NB4 (cell line): ENCODE measurements around the gene VSIG1.

ENCODE experiments used
- DNase-seq: peaks from one replicate; pipeline ENCODE4 v3.0.0; 2010; ENCODE audit warnings: low read depth
- H3K4me3 ChIP-seq: one replicate; pipeline ENCODE4 v1.5.1; 2011; ENCODE audit warnings: mild to moderate bottlenecking, low read depth, low read length, moderate library complexity
- MYC ChIP-seq: IDR thresholded peaks from 2 replicates; pipeline ENCODE4 v1.6.1; 2011; ENCODE audit warnings: low read depth, low read length
- POLR2A ChIP-seq: IDR thresholded peaks from 2 replicates; pipeline ENCODE4 v1.6.1; 2011; ENCODE audit warnings: mild to moderate bottlenecking; ENCODE audit not compliant: insufficient read length; ENCODE audit errors: extremely low read depth
- TF ChIP-seq, protein P1 (sequence below): IDR thresholded peaks from 2 replicates; pipeline ENCODE4 v1.6.1; 2011; ENCODE audit warnings: low read depth, low read length
- TF ChIP-seq, protein P2 (sequence below): IDR thresholded peaks from one replicate; pipeline ENCODE4 v1.5.1; 2012; ENCODE audit warnings: low read depth, low read length

Gene VSIG1

GRCh38 chrX:108090491-108091263, 45.8 kb downstream of the VSIG1 start:
- peak overlapping the region; percentile 89 for H3K4me3 ChIP-seq
- TF ChIP-seq, protein P1, sequence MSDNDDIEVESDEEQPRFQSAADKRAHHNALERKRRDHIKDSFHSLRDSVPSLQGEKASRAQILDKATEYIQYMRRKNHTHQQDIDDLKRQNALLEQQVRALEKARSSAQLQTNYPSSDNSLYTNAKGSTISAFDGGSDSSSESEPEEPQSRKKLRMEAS = no peak
- TF ChIP-seq MYC = no peak
- TF ChIP-seq, protein P2, sequence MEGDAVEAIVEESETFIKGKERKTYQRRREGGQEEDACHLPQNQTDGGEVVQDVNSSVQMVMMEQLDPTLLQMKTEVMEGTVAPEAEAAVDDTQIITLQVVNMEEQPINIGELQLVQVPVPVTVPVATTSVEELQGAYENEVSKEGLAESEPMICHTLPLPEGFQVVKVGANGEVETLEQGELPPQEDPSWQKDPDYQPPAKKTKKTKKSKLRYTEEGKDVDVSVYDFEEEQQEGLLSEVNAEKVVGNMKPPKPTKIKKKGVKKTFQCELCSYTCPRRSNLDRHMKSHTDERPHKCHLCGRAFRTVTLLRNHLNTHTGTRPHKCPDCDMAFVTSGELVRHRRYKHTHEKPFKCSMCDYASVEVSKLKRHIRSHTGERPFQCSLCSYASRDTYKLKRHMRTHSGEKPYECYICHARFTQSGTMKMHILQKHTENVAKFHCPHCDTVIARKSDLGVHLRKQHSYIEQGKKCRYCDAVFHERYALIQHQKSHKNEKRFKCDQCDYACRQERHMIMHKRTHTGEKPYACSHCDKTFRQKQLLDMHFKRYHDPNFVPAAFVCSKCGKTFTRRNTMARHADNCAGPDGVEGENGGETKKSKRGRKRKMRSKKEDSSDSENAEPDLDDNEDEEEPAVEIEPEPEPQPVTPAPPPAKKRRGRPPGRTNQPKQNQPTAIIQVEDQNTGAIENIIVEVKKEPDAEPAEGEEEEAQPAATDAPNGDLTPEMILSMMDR = no peak
- TF ChIP-seq POLR2A = no peak
- peak; percentile 22 for DNase-seq

- TF ChIP-seq, protein P2 = no peak
- TF ChIP-seq MYC (no peak), POLR2A (peak; percentile 49)
- TF ChIP-seq, protein P1 = peak; percentile 19; the same call in 1 of the 2 replicates
- peak within 1 kb of the TSS; percentile 89 for H3K4me3 ChIP-seq
Observed at GRCh38 chrX:108091264-108091877, 46.5 kb downstream of the VSIG1 start, which contains the start of the genes ATG4A and PSMD10. ATG4A (plus strand) TSS chrX:108091778; CDS start chrX:108091827, 49 bp downstream. PSMD10 (minus strand) TSS chrX:108091542; CDS start chrX:108091520, 22 bp downstream.

GRCh38 chrX:108091878-108092291, 47.0 kb downstream of the VSIG1 start:
- peak overlapping the region; percentile 77 for H3K4me3 ChIP-seq
- DNase-seq = no peak
- TF ChIP-seq, protein P2 = no peak
- TF ChIP-seq POLR2A (no peak), MYC (no peak)
- TF ChIP-seq, protein P1 = no peak

More at GRCh38 chrX:108091264-108091877, 46.5 kb downstream of the VSIG1 start, which contains the start of the genes ATG4A and PSMD10:
- DNase-seq = peak; percentile 96

GRCh38 chrX:108097380-108097779, 52.5 kb downstream of the VSIG1 start:
- H3K4me3 ChIP-seq = no peak overlapping the region
- DNase-seq = no peak
- TF ChIP-seq, protein P2 = no peak
- TF ChIP-seq POLR2A (no peak), MYC (no peak)
- TF ChIP-seq, protein P1 = no peak

- no peak overlapping the region for H3K4me3 ChIP-seq
- TF ChIP-seq, protein P2 = no peak
- TF ChIP-seq, protein P1 = no peak
- TF ChIP-seq MYC = no peak
- no peak for TF ChIP-seq POLR2A
- no peak for DNase-seq
Observed at GRCh38 chrX:108105473-108105872, 60.6 kb downstream of the VSIG1 start.
